PC-9 (cell line): Measurements from ENCODE around the gene CCDC60.

Experiments used
- EZH2 ChIP-seq: fragments of 200-600 bp; sonication (generic); IDR thresholded peaks from 2 replicates; pipeline ENCODE4 v1.8.0; 2017; ENCODE audit warnings: antibody characterized with exemption, low read depth
- TF ChIP-seq, protein P1 (sequence below): fragments of 200-600 bp; sonication (generic); conservative IDR thresholded peaks from 2 replicates; pipeline ENCODE4 v1.6.1; 2017; ENCODE audit warnings: mixed run types, antibody characterized with exemption, mild to moderate bottlenecking, moderate library complexity

DNA sequence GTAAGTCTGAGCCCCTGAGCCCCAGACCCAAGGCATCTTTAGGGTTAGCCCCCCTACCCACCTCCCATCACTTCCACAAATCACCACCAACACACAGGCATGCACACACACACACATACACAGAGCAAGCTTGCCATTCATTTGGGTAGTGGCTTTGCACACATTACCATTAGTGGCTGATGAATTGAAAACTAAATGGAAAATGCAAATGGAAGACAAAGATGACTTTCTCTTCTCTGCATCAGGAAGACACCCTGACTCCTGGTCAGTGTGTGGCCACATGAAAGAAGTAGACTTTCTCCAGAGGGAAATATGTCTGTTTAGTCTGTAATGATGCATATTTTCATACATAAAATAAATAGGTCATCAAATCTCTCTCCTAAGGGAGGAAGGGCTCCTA is 55.2 kb downstream of the CCDC60 start:
- no peak for TF ChIP-seq EZH2
- TF ChIP-seq, protein P1, sequence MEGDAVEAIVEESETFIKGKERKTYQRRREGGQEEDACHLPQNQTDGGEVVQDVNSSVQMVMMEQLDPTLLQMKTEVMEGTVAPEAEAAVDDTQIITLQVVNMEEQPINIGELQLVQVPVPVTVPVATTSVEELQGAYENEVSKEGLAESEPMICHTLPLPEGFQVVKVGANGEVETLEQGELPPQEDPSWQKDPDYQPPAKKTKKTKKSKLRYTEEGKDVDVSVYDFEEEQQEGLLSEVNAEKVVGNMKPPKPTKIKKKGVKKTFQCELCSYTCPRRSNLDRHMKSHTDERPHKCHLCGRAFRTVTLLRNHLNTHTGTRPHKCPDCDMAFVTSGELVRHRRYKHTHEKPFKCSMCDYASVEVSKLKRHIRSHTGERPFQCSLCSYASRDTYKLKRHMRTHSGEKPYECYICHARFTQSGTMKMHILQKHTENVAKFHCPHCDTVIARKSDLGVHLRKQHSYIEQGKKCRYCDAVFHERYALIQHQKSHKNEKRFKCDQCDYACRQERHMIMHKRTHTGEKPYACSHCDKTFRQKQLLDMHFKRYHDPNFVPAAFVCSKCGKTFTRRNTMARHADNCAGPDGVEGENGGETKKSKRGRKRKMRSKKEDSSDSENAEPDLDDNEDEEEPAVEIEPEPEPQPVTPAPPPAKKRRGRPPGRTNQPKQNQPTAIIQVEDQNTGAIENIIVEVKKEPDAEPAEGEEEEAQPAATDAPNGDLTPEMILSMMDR = no peak
